ENCODE data around the gene DNM2. TPM values are rescaled to one million over a fixed set of nuclear protein-coding genes. Genes with fewer than 3 reads are reported as not detected.

Gene DNM2
- total and polyA plus RNA-seq, 2 of the 13 experiments (the other 11 are each of a cell fraction or from before 2014, with no cell fraction given): 41.7 to 59.8 TPM

- TF ChIP-seq CBX2 (IDR thresholded peaks at IDR 0.05; ENCODE audit: low read depth, low read length): no peak
- TF ChIP-seq CBX2 (CRISPR knock-in tag; IDR thresholded peaks at IDR 0.05; ENCODE audit: low read depth): no peak
- peak; percentile 68; the same call in 1 of the 2 replicates for TF ChIP-seq NRL (CRISPR knock-in tag; IDR thresholded peaks at IDR 0.05; ENCODE audit: borderline replicate concordance)
- peak; percentile 98 for TF ChIP-seq ZNF891 (CRISPR knock-in tag; IDR thresholded peaks at IDR 0.05)
- peak; percentile 94 for TF ChIP-seq ZMAT3 (CRISPR knock-in tag; conservative IDR thresholded peaks at IDR 0.05)
- TF ChIP-seq ZNF512B (CRISPR knock-in tag; IDR thresholded peaks at IDR 0.05; ENCODE audit: borderline replicate concordance): no peak
- peak; percentile 59; the same call in 1 of the 2 replicates for TF ChIP-seq ZNF350 (CRISPR knock-in tag; IDR thresholded peaks at IDR 0.05; ENCODE audit: borderline replicate concordance, low read depth)
- no peak for TF ChIP-seq CCAR2 (optimal IDR thresholded peaks at IDR 0.05; ENCODE audit: low read depth, low read length)
- peak; percentile 99 for TF ChIP-seq SIN3A (IDR thresholded peaks at IDR 0.05; ENCODE audit: borderline replicate concordance, low read depth, low read length)
- no peak for TF ChIP-seq ZNF101 (CRISPR knock-in tag; IDR thresholded peaks at IDR 0.05; ENCODE audit: borderline replicate concordance, low read depth)
- peak; percentile 78 for TF ChIP-seq GATAD1 (CRISPR knock-in tag; IDR thresholded peaks at IDR 0.05)
- TF ChIP-seq FOXJ3 (CRISPR knock-in tag; IDR thresholded peaks at IDR 0.05; ENCODE audit: borderline replicate concordance): no peak
- TF ChIP-seq PAX8 (CRISPR knock-in tag; IDR thresholded peaks at IDR 0.05; ENCODE audit: borderline replicate concordance): peak; percentile 95; the same call in 1 of the 2 replicates
- TF ChIP-seq ZNF33B (CRISPR knock-in tag; IDR thresholded peaks at IDR 0.05): 0 out of 2 replicates have a peak, but pooled peaks have one; percentile 37
- no peak for TF ChIP-seq ZNF24 (IDR thresholded peaks at IDR 0.05)
- peak; percentile 99 for TF ChIP-seq HNRNPLL (IDR thresholded peaks at IDR 0.05; ENCODE audit: low read depth, low read length, poor library complexity, severe bottlenecking)
- TF ChIP-seq ZBTB33 (CRISPR knock-in tag; IDR thresholded peaks at IDR 0.05): no peak; the same call in 1 of the 2 replicates
- TF ChIP-seq ZNF513 (CRISPR knock-in tag; conservative IDR thresholded peaks at IDR 0.05): no peak
- TF ChIP-seq MYNN (CRISPR knock-in tag; IDR thresholded peaks at IDR 0.05; ENCODE audit: low read depth): peak; percentile 95
- TF ChIP-seq MIER2 (CRISPR knock-in tag; IDR thresholded peaks at IDR 0.05): peak; percentile 99
- TF ChIP-seq ZNF234 (CRISPR knock-in tag; conservative IDR thresholded peaks at IDR 0.05): no peak
- peak; percentile 78; the same call in 1 of the 2 replicates for TF ChIP-seq ZNF264 (CRISPR knock-in tag; IDR thresholded peaks at IDR 0.05)
- TF ChIP-seq JUNB (CRISPR knock-in tag; IDR thresholded peaks at IDR 0.05; ENCODE audit: borderline replicate concordance): no peak
These were observed 22.2 kb upstream of the DNM2 start (continued) for GRCh38 chr19:10695401-10696398.

Measured in HepG2 (cell line).